ENCODE measurements around the gene HIRIP3.

HIRIP3 gene

GRCh38 chr16:29995324-29995910 is at the start of gene HIRIP3:
Gene HIRIP3 (minus strand): TSS chr16:29995617. CDS start chr16:29995605, 12 bp downstream.
- TF ChIP-seq EP300 (IDR thresholded peaks at IDR 0.05; ENCODE audit: borderline replicate concordance): peak; percentile 18; the same call in 1 of the 2 replicates
- peak; percentile 9; the same call in 1 of the 2 replicates for TF ChIP-seq EGR1 (IDR thresholded peaks at IDR 0.05)
- no peak for TF ChIP-seq FOXM1 (IDR thresholded peaks at IDR 0.05; ENCODE audit: borderline replicate concordance, low read depth)
- no peak; the same call in 1 of the 2 replicates for TF ChIP-seq ZBTB7A (IDR thresholded peaks at IDR 0.05; ENCODE audit: low read depth)
- TF ChIP-seq MAX (IDR thresholded peaks at IDR 0.05): peak; percentile 98
- TF ChIP-seq YY1 (IDR thresholded peaks at IDR 0.05; ENCODE audit: low read depth): peak; percentile 84
- TF ChIP-seq TCF12 (IDR thresholded peaks at IDR 0.05; ENCODE audit: low read depth): peak; percentile 47; the same call in 1 of the 2 replicates

- TF ChIP-seq RAD21 (IDR thresholded peaks at IDR 0.05; ENCODE audit: low read depth) (peak; percentile 49), MAX (IDR thresholded peaks at IDR 0.05) (no peak)
Observed at GRCh38 chr16:30041841-30042240, 46.4 kb upstream of the HIRIP3 start.

GRCh38 chr16:30040221-30040620 is 44.8 kb upstream of the HIRIP3 start:
- TF ChIP-seq CREB1 (IDR thresholded peaks at IDR 0.05; ENCODE audit: low read depth) (no peak), NFIC (IDR thresholded peaks at IDR 0.05) (no peak), REST (IDR thresholded peaks at IDR 0.05; ENCODE audit: low read depth) (no peak), FOXM1 (IDR thresholded peaks at IDR 0.05; ENCODE audit: borderline replicate concordance, low read depth) (no peak), YY1 (IDR thresholded peaks at IDR 0.05; ENCODE audit: low read depth) (no peak), ZBTB7A (IDR thresholded peaks at IDR 0.05; ENCODE audit: low read depth) (no peak), TEAD4 (IDR thresholded peaks at IDR 0.05) (no peak), EP300 (IDR thresholded peaks at IDR 0.05; ENCODE audit: borderline replicate concordance) (no peak), EGR1 (IDR thresholded peaks at IDR 0.05) (no peak), RAD21 (IDR thresholded peaks at IDR 0.05; ENCODE audit: low read depth) (no peak), CEBPB (IDR thresholded peaks at IDR 0.05) (no peak), USF1 (IDR thresholded peaks at IDR 0.05) (no peak), TCF12 (IDR thresholded peaks at IDR 0.05; ENCODE audit: low read depth) (no peak), TAF1 (IDR thresholded peaks at IDR 0.05; ENCODE audit: low read depth) (no peak), MAX (IDR thresholded peaks at IDR 0.05) (no peak)

GRCh38 chr16:30033270-30033669 is 37.9 kb upstream of the HIRIP3 start:
- TF ChIP-seq TEAD4 (IDR thresholded peaks at IDR 0.05): no peak
- TF ChIP-seq YY1 (IDR thresholded peaks at IDR 0.05; ENCODE audit: low read depth): no peak
- TF ChIP-seq USF1 (IDR thresholded peaks at IDR 0.05): no peak
- no peak for TF ChIP-seq MAX (IDR thresholded peaks at IDR 0.05)
- TF ChIP-seq FOXM1 (IDR thresholded peaks at IDR 0.05; ENCODE audit: borderline replicate concordance, low read depth): no peak
- TF ChIP-seq REST (IDR thresholded peaks at IDR 0.05; ENCODE audit: low read depth): no peak
- no peak for TF ChIP-seq CEBPB (IDR thresholded peaks at IDR 0.05)
- no peak for TF ChIP-seq CREB1 (IDR thresholded peaks at IDR 0.05; ENCODE audit: low read depth)
- TF ChIP-seq ZBTB7A (IDR thresholded peaks at IDR 0.05; ENCODE audit: low read depth): no peak
- no peak for TF ChIP-seq EP300 (IDR thresholded peaks at IDR 0.05; ENCODE audit: borderline replicate concordance)
- no peak for TF ChIP-seq TCF12 (IDR thresholded peaks at IDR 0.05; ENCODE audit: low read depth)
- no peak for TF ChIP-seq EGR1 (IDR thresholded peaks at IDR 0.05)
- TF ChIP-seq TAF1 (IDR thresholded peaks at IDR 0.05; ENCODE audit: low read depth): no peak
- no peak for TF ChIP-seq RAD21 (IDR thresholded peaks at IDR 0.05; ENCODE audit: low read depth)
- TF ChIP-seq NFIC (IDR thresholded peaks at IDR 0.05): no peak

- TF ChIP-seq FOXM1 (IDR thresholded peaks at IDR 0.05; ENCODE audit: borderline replicate concordance, low read depth): no peak
- peak; percentile 11; the same call in 1 of the 2 replicates for TF ChIP-seq REST (IDR thresholded peaks at IDR 0.05; ENCODE audit: low read depth)
- TF ChIP-seq RAD21 (IDR thresholded peaks at IDR 0.05; ENCODE audit: low read depth): peak; percentile 91
Observed at GRCh38 chr16:30032083-30032819, 36.8 kb upstream of the HIRIP3 start.
